Measurements from ENCODE around the gene DACH1. TPM values are rescaled to one million over a fixed set of nuclear protein-coding genes. Genes with fewer than 3 reads are reported as not detected.

The DACH1 gene
- total RNA-seq, 1 donor from 2014 or later: 110 TPM

DNA sequence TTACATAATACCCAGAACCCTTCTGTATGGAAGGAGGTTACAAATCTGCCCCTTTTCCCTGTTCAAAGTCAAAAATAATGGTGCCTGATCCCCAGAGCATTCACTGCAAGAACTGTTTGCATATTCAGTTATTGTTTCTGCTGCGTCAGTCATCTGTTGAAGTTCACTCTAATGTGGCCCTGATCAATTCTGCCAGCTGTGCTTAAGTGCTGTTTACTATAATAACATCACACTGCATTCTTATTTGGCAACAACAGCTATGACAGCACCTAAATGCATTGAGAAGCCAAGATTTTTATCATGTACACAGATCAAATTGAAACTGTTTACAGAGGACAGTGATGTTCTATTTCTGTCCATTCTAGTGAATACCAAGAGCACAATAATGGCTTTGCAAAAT is 115.9 kb downstream of the DACH1 start:
- no peak for DNase-seq
- peak overlapping the region; percentile 81 for H3K27ac Mint-ChIP-seq (ENCODE audit: unreplicated experiment)
- TF ChIP-seq, protein P1, sequence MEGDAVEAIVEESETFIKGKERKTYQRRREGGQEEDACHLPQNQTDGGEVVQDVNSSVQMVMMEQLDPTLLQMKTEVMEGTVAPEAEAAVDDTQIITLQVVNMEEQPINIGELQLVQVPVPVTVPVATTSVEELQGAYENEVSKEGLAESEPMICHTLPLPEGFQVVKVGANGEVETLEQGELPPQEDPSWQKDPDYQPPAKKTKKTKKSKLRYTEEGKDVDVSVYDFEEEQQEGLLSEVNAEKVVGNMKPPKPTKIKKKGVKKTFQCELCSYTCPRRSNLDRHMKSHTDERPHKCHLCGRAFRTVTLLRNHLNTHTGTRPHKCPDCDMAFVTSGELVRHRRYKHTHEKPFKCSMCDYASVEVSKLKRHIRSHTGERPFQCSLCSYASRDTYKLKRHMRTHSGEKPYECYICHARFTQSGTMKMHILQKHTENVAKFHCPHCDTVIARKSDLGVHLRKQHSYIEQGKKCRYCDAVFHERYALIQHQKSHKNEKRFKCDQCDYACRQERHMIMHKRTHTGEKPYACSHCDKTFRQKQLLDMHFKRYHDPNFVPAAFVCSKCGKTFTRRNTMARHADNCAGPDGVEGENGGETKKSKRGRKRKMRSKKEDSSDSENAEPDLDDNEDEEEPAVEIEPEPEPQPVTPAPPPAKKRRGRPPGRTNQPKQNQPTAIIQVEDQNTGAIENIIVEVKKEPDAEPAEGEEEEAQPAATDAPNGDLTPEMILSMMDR (IDR thresholded peaks at IDR 0.05; ENCODE audit: partially characterized antibody, unreplicated experiment): no peak

DNA sequence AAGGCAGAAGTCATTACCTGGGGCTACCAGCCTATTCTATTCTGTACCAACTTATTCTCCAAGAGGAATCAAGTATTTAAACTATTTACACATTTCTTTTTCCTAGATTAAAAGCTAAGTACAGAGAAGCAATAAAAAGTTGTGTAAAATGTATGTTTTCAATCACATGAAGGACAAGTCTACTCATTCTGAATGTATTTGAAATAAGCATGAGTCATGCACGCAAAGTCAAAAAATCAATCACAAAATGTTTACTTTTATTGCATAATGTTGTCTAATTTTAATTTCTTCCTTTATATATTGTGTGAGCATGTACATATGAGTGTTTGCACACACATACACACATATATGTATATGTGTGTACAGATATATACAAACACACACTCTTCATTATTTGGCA is 136.7 kb downstream of the DACH1 start:
- no peak overlapping the region for H3K27ac Mint-ChIP-seq (ENCODE audit: unreplicated experiment)
- no peak overlapping the region for H3K4me3 Mint-ChIP-seq (ENCODE audit: unreplicated experiment)
- DNase-seq: no peak
- peaks cover 14% of the 10 kb centered on the region for H3K9me3 Mint-ChIP-seq (ENCODE audit: unreplicated experiment)
- peaks cover 5% of the 10 kb centered on the region for H3K27me3 Mint-ChIP-seq (ENCODE audit: unreplicated experiment)
- peaks cover 6% of the 10 kb centered on the region for H3K36me3 Mint-ChIP-seq (ENCODE audit: unreplicated experiment)
- peaks cover 9% of the 10 kb centered on the region for H3K4me1 Mint-ChIP-seq (ENCODE audit: low read depth, unreplicated experiment)
- TF ChIP-seq, protein P1 (IDR thresholded peaks at IDR 0.05; ENCODE audit: partially characterized antibody, unreplicated experiment): no peak

More for the DNA sequence above, 115.9 kb downstream of the DACH1 start:
- Mint-ChIP-seq H3K4me3 (ENCODE audit: unreplicated experiment) (peak overlapping the region; percentile 23), H3K9me3 (ENCODE audit: unreplicated experiment) (peaks cover 9% of the 10 kb centered on the region), H3K27me3 (ENCODE audit: unreplicated experiment) (peaks cover 7% of the 10 kb centered on the region), H3K36me3 (ENCODE audit: unreplicated experiment) (no peaks in the 10 kb centered on the region), H3K4me1 (ENCODE audit: low read depth, unreplicated experiment) (peaks cover 58% of the 10 kb centered on the region)

DNA sequence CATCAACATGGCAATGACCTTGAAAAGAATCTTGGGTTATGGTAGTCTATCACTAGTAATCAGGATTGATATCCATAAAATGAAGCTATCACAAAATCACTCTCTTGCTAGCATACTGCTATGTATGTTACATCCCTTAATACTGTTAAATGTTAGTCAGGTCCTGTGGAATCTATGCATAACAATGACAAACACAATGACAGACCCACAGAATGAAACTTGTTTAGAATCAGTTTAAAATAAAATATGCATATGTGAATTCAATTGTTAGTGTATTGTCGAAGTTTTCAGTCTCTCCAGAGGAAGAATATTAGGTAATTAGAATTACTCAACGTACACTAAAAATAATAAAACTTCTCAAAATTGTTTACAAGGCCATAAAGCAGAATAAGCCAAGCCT is 137.6 kb downstream of the DACH1 start:
- Mint-ChIP-seq H3K36me3 (ENCODE audit: unreplicated experiment) (peaks cover 6% of the 10 kb centered on the region), H3K27me3 (ENCODE audit: unreplicated experiment) (peaks cover 5% of the 10 kb centered on the region), H3K9me3 (ENCODE audit: unreplicated experiment) (peaks cover 14% of the 10 kb centered on the region), H3K4me3 (ENCODE audit: unreplicated experiment) (no peak overlapping the region), H3K27ac (ENCODE audit: unreplicated experiment) (no peak overlapping the region), H3K4me1 (ENCODE audit: low read depth, unreplicated experiment) (peaks cover 9% of the 10 kb centered on the region)
- no peak for DNase-seq
- TF ChIP-seq, protein P1 (IDR thresholded peaks at IDR 0.05; ENCODE audit: partially characterized antibody, unreplicated experiment): no peak

DNA sequence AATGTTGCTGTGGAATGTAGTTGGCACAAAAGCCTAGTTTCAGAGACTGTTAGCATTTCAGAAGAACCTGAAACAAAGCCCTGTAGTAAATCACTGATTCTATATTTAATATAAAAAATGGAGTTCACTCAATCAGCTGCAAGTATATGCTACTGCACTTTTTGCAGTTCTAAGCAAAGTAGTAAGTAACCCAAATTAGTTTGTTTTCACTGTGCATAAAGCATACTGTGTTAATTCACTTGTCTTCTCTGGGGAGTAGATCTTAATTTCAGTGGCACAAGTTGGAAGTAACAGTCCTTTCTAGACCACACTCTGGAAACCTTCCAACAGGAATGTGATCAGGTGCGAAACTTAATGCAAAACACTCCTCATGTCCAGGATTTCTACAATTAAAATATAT is 139.3 kb downstream of the DACH1 start:
- Mint-ChIP-seq H3K9me3 (ENCODE audit: unreplicated experiment) (peaks cover 11% of the 10 kb centered on the region), H3K27ac (ENCODE audit: unreplicated experiment) (no peak overlapping the region), H3K4me1 (ENCODE audit: low read depth, unreplicated experiment) (peaks cover 9% of the 10 kb centered on the region), H3K4me3 (ENCODE audit: unreplicated experiment) (no peak overlapping the region), H3K27me3 (ENCODE audit: unreplicated experiment) (peaks cover 4% of the 10 kb centered on the region), H3K36me3 (ENCODE audit: unreplicated experiment) (peaks cover 6% of the 10 kb centered on the region)
- TF ChIP-seq, protein P1 (IDR thresholded peaks at IDR 0.05; ENCODE audit: partially characterized antibody, unreplicated experiment): no peak
- no peak for DNase-seq

DNA sequence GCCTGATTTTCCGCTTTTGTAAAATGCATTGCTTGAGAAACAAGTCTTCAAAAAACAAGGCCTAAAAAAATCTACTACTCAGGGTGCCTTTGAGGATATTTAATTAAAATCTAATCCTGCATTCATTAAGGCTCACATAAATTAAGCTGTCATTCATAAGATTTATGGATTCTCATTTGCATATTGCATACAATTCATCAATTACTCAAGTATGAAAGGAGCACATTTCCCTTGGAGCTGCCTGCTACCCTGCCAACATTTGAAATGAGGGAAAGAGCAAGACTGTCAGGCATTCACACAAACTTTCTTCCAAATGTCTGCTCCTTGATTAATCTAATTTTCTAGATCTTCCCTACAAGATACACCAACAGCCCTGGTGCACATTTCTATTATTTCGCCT is 140.0 kb downstream of the DACH1 start:
- H3K4me3 Mint-ChIP-seq (ENCODE audit: unreplicated experiment): no peak overlapping the region
- no peak overlapping the region for H3K27ac Mint-ChIP-seq (ENCODE audit: unreplicated experiment)
- H3K9me3 Mint-ChIP-seq (ENCODE audit: unreplicated experiment): peaks cover 11% of the 10 kb centered on the region
- H3K4me1 Mint-ChIP-seq (ENCODE audit: low read depth, unreplicated experiment): peaks cover 9% of the 10 kb centered on the region
- H3K36me3 Mint-ChIP-seq (ENCODE audit: unreplicated experiment): peaks cover 5% of the 10 kb centered on the region
- H3K27me3 Mint-ChIP-seq (ENCODE audit: unreplicated experiment): peaks cover 4% of the 10 kb centered on the region
- DNase-seq: no peak
- TF ChIP-seq, protein P1 (IDR thresholded peaks at IDR 0.05; ENCODE audit: partially characterized antibody, unreplicated experiment): no peak
